Stimulated activated CD4-positive, alpha-beta T cell treated with anti-CD3 and anti-CD28 coated beads, Interleukin-4, amount 100 ng/mL, for 48 hours (primary cell): ENCODE results near the gene AKAP12.

ENCODE experiments used
- DNase-seq, 2 donors: peaks; one replicate each; pipeline ENCODE4 v3.0.0-alpha.2; 2020; ENCODE audit warnings: low read depth in 2 of 2

AKAP12 gene

DNA sequence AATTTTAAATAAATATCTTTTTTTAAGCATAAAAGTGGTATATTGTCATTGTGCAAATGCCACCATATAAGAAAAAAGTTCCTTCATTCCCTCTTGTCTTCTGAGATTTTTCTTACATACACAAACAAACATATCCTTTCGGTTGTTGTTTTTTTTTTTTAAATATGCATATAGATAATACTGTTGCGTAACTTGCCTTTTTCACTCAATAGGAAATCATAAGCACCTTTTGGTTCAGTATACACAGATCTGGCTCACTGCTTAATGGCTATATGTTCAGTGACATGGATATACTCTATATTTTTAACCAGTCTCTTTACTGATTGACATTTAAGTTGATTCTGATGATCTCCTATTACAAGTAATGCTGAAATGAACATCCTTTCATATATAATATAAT is 40.1 kb downstream of the AKAP12 start:
- no peak for DNase-seq

DNA sequence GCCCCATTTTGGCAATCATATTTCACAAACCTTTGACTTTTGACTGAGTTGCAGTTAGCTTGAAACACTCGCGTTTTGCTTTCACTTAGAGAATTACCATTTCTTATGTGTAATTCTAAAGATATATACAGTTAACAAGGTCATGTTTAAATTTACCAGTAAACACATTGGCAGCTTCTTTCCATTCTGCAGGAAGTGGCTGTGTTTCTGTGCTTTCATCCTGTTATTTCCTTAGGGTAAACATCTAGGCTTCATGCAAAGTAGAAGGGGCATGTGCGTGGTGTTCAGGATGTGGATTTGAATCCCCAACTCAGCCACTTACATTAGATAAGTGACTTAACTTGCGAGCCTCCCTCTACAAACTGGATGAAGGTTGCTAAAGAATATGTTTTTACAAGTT is 41.1 kb downstream of the AKAP12 start:
- no peak for DNase-seq

DNA sequence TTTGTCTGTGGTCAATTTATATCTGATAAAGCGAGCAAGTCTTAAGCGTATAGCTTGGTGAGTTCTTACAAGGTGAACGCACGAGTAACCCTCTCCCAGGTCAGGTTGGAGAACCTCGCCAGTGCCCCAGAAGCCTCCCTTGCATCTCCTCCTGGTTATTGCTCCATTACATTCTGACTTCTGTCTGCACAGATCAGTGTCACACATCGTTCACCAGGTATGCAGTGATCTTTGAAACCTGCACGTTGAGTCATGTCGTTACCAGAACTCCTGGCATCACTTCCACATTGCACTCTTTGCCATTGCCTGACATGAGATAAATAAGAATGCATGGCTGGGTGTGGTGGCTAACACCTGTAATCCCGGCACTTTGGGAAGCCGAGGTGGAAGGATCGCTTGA is 44.2 kb downstream of the AKAP12 start:
- DNase-seq, result no peak

DNA sequence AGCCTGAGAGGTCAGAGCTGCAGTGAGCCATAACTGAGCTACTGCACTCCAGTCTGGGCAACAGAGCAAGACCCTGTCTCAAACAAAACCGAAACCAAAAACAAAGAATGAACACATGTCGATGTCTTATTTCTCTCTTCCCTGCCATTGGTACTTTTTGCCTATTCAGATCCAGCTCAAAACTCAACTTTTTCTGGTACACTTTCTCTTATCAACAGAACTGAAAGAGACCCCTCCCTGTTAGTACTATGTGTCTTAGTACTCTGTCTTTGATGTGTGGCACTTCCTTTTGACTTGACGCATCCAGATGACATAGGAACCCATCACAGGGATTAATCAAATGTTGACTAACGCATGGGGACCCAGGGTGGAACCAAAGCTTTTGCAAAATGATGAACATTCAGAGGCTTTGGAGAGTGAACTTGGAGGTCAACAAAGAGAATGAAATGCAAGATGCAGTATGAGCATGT is 44.8 kb downstream of the AKAP12 start:
- DNase-seq, result no peak

DNA sequence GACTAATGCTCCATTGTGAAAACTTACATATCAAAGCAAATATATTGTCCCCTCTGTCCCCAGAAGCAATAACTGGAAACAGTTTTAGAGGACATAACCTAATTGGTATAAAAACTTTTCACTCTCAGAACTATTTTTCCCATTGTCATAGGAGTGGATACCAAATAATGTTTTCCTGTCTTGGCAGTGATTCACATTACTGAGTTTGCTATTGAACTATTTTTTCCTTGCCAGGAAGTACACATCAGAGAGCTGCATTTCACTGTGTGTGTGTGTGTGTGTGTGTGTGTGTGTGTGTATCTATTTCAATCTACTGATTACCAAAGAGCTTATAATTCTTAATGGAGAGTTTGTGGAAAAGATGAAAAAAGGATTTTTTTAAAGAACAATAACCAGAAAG is 45.4 kb downstream of the AKAP12 start:
- no peak for DNase-seq

DNA sequence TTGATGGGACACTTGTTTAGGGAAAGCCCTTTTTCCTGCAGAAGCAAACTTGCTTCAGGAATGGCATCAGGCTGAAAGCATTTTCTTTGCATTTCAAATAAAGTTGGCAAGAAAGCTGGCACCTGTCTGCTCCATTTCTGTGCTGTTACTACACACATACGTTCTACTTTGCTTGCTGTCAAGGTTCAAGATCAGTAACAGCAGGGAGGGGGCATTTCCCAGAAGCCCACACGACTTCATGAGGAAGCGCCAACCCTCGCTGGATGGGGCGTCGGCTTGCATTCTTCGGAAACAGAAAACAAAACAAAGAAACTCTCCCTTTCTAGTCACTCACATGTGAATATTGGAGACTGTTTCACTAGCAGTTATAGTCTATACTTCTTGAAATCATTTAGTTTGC is 46.4 kb downstream of the AKAP12 start:
- DNase-seq, result no peak

DNA sequence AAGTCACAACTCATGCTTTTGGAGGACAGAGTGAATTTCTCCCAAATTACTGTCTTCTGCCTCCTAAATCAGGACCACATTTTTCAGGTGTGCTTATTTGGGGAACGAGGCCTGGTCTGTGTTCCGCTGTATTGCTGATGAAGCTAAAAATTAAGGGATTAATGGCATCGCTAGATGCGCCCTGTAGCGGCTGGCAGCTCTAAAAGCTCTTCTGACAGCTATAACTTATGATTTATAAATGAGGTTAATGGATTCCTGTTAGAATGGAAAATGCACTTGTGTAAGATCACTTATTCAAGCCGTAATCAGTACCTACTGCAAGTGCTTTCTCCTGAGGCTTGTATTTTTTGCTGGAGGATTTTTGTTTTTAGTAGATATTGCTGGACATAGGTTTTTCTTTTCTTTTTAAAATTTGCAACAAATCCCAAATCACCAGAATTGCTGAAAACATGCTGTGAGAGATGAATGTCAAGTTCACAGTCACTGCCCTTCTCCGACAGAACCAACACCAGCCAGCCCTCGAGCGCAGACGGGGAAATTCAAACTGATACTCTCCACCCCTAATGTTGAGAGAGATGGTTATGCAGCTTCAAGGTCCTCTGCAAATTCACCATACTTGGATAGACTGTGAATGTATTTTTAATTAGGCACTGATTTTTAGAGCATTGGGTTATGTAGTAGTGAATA is 49.1 kb downstream of the AKAP12 start:
- DNase-seq, result no peak

DNA sequence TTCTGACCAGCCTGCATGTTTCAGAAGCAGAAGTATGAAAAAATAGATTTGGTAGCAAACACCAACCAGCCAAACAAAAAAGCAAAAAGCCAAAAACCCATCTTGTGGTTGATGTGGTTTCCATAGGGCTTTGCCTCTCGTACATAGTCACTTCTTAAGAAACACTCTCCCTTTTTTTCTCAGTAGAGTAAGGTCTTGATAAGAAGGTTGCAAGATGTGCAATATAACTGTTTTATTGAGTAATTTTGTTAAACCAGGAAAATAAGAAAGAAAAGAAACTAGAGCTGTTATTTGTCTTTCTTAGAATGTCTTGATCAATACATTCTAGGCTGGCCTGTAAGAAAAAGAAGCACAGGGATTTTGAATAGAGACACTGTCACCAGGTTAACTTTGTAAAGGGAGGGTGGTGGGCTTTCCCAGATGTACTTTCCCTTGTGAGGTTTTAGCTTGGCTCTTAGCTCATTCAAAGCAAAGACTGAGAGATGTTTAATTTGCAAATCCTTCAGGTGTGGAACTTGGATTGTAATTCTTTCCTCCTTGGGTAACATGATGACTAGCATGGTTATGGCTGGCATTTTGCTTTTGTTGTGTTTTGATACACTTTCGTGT is 49.7 kb downstream of the AKAP12 start:
- no peak for DNase-seq

DNA sequence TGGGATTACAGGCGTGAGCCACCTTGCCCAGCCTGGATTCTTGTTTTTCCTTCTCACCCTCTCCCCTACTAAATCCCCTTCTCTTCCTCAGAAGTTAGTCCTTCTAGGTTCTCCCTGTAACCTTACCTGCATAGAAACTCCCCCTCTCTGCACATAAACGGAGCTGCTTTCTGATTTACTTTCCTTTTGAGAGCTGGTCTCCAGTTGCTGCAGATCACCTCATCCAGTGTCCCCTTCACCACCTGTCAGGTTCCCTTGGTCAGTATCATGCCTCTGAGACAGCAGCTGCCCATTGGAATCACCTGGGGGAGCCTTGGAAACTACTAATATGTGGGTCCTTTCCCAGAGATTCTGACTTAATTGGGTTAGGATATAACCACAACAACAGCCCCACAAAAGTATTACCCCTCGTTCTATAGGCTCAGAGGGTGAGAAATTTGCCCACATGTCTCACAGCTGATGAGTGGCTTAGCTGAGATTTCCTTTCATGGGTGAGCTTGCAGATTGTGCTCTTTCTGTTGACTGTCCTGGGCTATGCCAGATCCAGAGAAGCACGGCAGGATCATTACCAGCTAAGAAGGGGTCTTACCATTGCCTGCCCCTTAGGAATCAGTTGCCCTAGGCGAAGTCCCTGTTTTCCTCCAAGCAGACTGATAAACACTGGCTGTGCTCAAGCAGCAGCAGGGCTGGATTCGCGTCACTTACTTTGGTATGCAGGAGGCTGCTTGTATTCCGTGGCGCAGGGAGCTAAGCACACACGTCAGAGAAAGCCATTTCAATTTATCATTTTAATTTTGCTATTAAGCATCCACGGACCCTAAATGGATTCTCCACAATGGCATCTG is 51.3 kb downstream of the AKAP12 start:
- no peak for DNase-seq

DNA sequence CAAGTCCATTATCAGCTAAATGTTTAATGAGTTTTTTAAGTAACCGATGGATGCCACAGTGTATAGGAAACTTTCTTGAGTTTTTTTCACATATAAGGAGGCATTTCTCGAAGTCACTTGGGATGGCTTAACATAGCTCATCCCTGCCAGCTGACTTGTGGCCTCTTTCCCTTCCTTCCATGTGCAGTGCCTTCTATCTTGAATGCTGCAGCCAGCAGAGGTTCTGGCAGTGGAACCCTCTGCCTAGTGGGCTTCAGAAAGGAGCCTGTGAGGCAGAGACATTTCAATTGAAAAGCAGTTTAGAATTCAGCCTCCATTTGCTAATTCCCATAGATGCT is 51.9 kb downstream of the AKAP12 start:
- DNase-seq, result no peak

DNA sequence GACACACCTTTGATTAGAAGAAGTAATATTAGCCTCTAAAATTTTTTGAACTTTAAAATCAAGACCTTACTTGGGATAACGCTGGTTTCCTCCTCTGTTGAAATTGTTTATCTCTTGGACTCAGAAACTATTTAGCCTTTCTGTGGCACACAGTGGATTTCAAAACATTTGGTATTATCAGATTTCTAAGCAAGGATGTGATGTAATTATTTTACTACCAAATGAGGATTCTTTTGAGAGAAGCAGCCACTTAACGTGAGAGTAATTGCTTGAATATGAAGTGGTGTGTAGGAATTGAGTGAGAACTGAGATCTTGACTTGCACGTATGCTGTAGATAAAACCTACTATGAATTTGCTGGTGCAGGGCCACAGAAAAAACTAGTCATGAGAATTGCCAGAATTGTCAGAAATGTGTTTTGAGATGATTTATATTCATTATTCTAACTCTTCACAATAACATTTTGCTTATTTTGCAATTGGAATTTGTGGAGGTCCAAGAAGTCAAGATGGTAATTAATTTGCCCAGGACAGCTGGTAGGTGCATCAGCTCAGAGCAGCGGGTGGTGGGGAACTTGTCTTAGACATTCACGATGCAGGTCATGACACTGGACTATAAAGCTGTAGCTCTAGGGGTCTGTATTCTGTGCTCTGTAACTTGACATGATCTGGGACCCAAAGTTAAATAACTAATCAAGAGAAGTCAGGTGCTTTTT is 53.4 kb downstream of the AKAP12 start:
- no peak for DNase-seq

DNA sequence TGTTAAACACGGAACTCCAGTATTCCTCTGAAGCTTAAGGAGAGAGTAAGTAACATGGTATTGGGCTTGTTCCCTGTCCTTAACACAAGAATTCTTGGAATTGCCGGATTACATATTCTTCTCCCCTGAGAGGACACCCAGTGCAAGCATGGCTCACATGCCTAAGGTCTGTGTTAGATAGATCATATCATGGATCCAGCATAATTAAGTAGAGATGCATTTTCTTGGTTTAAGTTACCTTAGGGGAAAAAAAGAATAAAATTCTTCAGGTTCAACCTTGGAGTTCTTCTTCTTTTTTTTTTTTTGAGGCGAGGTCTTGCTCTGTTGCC is 53.9 kb downstream of the AKAP12 start:
- no peak for DNase-seq

DNA sequence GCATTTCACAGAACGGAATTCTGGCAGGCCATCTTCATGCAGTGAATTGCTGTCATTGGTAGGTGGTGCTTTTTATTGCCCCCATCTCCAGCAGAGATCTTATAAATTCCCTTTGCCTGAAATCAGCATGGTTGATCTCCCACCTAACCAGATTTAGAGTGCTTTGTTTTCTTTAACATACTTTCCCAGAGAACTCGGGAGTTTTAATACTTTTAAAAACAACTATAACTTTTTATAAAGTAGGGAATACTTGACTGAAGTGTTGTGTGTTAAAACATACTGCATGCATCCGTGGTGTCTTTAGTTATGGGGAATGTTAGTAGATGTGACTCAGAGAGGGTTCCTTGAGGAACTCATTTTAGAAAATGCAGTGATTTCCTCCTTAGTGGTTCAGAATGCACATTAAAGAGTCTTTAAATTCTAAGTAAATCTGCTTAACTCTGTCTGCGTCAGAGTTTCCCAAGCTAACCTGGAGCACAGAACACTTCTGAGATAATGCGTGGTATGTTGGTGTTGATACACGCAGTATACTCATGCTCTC is 54.9 kb downstream of the AKAP12 start:
- no peak for DNase-seq

DNA sequence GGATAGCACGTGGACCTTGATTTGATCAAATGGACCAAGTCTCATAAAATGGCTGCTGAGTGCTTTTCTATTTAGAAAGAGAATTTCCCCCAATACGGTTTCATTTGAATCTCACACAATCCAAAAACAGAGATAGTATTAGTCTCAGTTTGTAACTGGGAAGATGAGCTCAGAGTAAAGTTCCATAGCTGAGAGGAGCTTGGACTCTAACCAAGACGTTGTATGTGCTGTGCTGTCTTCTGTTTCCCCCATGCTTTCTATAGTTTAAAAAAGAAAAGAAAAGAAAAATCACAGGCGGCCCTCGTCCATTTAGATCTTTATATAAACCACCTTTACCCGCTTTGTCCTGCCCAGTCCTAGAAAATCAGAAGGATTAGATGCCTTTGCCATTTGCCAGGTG is 58.1 kb downstream of the AKAP12 start:
- DNase-seq, result no peak

DNA sequence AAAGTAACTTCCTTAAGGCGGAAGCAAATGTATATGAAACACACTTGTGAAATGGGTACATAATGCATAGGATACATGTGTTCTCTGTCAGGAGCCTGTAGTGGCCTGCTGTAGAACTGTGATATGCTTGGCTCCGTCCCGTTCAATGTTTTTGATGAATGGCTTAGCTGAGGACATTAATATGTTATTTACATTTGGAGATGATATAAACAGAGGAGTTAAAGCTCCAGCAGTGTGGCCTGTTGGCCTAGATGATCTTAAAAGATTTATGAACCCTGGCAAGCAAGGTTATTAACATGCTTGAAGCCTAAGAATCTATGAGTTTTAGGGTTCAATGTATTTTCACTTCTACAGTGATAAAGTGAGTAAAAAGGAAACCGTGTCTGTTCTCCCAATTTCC is 59.2 kb downstream of the AKAP12 start:
- DNase-seq, result no peak

DNA sequence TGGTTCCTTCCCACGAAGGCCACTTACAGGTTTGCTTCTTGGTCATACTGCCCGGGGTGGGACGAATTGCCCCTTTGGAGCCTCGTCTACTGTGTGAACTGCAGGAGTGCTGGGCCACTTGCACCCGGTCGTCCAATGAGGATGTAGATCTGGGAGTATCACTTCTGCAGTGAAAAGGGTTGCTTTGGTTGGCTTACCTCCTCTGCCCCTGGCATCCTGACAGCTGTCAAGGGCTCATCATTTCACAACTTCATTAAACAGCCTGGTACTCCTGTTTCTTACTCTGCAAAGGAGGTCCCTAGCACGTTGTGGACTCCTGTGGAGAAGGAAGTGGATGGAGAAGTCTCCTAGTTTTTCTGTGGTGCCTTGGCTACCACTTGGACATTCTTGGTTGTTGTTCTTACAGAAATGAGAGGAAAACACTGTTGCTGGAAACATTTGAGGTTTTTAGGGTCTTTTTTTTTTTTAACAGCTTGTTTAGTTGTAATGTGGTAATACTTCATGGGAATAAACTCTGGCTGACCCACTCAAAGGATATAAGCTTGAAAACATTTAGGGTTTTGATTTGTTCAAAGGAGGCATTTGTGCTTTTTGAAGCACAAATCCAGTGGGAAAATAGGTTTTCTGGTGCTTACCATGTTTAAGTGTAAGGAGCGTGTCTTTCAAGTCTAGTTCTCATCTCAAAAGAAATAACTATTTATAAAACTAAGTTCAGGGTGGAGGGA is 60.7 kb downstream of the AKAP12 start:
- no peak for DNase-seq

DNA sequence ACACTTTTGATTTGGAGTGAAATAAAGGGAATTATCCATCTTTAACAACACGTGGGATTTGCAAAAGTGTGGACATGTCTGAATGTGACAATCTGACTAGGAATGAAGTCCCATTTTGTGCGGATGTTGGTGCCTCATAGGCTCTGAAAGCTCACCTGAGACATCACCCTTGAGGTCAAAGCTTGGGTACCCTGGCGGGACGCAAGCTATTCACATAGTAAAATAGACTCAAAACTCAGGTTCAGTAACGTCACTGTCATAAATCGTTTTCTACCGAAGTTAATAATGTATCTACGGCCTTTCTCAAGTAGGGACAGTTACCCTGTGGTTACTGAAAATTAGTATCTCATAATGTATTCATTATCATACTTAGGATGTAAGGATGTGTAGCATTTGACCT is 61.8 kb downstream of the AKAP12 start:
- DNase-seq, result no peak

DNA sequence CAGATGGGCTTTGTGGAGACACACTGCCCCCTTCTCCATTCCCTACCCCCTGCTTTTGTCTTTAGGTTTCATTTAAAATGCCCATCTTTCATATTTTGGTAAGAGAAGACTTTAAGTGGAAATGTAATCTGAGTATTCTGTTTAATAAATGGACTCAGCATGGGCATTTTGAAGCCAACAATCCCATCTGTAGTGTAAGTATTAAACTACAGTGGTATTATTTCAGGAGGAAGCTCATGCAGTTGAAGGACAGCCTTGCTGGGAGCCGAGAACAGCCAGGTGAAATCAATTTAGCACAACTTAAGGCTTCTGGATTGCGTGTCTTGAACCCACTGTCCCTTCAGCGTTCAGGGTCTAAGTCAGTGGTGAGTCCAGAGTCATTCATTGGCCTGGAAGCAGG is 63.5 kb downstream of the AKAP12 start:
- DNase-seq, result no peak

DNA sequence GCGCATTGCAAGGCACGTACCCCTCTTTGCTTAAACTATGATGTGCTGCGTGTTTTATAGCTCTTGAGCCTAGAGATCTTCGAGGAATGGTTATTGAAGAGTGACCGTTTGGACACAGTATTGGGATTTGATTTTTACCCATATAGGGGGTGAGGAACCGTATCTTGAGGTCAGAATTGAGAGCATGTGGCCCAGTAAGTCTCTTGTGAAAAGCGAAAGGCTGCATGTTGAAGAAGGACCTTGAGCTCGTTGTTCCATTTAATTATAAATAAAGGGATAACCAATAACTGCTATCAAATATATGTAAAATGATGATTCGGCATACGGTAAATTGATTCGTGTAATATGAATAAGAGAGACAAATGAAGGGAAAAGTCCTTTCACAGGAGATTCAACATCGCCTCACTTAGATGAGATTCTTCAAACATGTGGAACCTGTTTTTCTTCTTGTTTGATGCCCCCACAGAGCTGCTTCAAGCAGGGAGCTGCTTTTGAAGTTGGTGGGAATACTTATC is 66.6 kb downstream of the AKAP12 start:
- no peak for DNase-seq

DNA sequence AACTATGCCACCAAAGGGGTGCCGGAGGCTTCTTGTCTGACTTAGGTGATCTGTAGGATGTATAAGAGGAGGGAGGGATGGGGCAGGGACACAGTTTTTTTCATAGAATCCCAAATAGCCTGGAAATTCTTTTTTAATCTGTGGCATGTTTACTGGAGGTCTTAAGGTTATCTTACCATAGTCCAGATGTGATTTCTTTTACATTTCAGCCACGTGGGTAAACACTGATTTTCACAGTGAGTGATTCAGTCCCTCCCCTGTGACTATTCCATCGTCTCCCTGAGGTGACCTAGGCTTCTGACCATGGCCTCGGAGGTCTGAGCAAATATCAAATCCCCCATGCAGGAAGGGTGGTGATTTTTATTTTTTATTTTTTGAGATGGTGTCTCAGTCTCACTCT is 67.7 kb downstream of the AKAP12 start:
- no peak for DNase-seq

DNA sequence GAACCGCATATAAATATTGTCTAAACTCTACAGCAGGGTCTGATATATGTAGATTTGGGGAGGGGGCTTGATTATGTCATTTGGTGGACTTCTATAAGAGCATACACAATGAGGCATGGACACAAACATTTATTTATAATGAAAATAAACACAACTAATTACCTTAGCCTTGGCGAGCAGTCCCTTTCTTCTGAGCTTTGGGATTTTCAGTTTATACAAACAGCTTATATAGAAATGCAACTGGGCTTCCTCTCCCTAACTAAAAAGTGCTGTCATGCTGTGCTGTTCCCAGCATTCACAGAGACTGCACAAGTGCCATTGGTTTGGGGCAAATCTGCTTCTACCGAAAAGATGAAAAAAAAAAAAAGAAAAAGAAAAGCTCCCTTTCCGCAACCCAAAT is 69.9 kb downstream of the AKAP12 start:
- DNase-seq, result no peak
